Ovary (tissue), 3 donors: ENCODE measurements around the gene ELF3.

Source experiments
- POLR2A ChIP-seq: fragments of 450-650 bp; IDR thresholded peaks from one replicate; pipeline ENCODE4 v1.6.1; 2017; ENCODE audit warnings: antibody characterized with exemption, mild to moderate bottlenecking, moderate library complexity
- TF ChIP-seq, protein P1 (sequence below), 3 donors: fragments of 450-650 bp in 2 of 3; fragments of 200-600 bp in 1 of 3; IDR thresholded peaks; one replicate each; pipeline versions ENCODE4 v1.5.1 to v1.8.0; 2016 to 2022; ENCODE audit warnings: antibody characterized with exemption in 3 of 3, mild to moderate bottlenecking in 1 of 3
- donor health status: DM: no; HTN: no; CAD: no.

GRCh38 chr1:202013603-202014002 is 3.2 kb downstream of the ELF3 start:
- TF ChIP-seq, protein P1, sequence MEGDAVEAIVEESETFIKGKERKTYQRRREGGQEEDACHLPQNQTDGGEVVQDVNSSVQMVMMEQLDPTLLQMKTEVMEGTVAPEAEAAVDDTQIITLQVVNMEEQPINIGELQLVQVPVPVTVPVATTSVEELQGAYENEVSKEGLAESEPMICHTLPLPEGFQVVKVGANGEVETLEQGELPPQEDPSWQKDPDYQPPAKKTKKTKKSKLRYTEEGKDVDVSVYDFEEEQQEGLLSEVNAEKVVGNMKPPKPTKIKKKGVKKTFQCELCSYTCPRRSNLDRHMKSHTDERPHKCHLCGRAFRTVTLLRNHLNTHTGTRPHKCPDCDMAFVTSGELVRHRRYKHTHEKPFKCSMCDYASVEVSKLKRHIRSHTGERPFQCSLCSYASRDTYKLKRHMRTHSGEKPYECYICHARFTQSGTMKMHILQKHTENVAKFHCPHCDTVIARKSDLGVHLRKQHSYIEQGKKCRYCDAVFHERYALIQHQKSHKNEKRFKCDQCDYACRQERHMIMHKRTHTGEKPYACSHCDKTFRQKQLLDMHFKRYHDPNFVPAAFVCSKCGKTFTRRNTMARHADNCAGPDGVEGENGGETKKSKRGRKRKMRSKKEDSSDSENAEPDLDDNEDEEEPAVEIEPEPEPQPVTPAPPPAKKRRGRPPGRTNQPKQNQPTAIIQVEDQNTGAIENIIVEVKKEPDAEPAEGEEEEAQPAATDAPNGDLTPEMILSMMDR (IDR thresholded peaks at IDR 0.05): no peak
- no peak for TF ChIP-seq POLR2A
